Stimulated activated CD8-positive, alpha-beta memory T cell treated with anti-CD3 and anti-CD28 coated beads, Interleukin-15, amount 100 ng/mL, for 48 hours (primary cell): Measurements from ENCODE around the gene VSTM4.

ENCODE experiments used
- DNase-seq, 2 donors: peaks; one replicate each; pipeline ENCODE4 v3.0.0-alpha.2; 2020; ENCODE audit warnings: low read depth in 2 of 2

Gene VSTM4

DNA sequence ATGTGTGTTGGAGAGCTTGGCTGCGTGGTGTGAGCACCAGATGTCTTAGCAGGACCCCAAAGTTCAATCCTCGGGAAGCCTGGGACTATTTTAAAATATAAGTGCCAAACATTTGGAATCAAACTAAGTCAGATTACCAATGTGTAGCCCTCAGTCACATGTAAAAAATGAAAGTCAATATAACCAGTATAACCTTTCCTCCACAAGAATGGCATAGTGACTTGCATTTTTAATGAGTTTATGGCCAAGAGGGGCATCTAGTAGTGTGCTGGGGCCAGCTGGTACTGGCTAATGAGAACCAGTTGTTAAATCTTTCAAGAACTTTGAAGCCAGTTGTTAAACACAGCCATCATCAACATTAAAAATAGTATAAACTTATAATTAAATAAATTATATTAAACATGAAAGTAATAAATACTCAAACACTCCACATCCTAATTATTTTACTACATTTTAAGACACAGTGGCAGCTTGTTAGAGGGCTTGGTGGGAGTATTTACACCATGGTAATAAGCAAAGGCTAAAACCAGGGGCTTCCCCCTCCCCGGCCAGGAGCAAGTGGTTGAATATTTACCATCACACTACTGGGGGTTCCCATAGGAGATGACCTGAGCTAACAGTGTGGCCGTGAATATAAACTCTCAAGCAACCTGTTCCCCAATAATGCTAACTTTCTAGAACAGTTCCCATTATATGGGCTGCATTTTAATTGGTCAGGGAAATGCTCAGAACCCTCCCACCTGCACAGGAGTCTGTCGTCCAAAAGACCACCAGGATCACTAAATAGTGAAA, 26.4 kb upstream of the VSTM4 start:
- DNase-seq, result no peak

DNA sequence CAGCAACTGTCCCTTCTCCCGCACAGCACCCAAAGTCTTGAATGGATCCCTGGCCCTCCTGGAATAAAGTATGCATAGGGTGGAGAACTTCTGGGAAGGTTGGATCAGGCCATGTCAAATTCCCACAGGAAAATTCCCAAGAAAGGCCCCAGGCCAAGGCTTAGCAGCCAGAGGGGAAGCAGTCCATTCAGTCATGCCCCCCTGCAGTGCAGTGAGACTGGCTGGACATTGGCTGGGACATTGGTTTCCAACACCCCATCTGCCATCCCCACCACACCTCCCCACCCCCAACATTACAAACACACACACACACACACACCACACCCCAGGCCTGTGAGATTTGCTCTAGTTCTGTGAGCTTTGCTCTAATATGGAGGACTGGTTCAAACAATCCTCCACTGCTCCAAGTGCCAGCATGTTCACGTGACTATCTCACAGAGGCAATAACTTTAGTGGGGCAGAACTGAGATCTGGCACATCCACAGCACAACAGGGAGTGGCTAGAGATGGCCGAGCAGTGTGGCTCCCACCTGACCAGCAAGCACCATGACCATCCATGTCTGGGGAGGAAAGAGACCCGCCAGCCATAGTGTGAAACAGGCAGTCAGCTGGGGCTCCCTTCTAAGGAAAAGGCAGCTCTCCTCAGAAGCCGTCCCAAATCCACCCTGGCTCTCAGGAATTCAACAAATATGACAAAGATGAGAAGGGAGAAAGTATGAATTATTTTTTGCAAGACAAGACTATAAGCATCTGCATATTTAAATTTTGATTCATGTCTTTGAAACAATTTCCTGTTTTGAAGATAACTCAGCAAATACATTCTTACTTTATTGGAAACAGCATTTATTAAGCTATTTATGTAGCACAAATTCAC, 25.2 kb upstream of the VSTM4 start:
- DNase-seq, result no peak

DNA sequence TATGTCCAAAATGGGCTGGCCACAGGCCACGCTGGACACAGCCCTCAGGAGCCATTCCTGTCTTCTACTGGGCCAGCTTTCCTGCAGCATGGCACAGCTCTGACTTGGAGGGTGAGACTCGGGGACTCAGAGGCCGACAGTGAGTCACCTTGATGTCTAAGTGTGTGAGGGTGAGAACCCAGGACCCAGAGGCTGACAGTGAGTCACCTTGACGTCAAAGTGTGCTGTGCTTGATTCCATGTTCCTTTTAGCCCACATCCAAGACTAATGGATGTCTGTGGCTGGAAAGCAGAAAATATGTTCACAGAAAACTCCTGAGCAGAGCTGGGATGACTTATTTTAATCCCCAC, 24.5 kb upstream of the VSTM4 start:
- no peak for DNase-seq

DNA sequence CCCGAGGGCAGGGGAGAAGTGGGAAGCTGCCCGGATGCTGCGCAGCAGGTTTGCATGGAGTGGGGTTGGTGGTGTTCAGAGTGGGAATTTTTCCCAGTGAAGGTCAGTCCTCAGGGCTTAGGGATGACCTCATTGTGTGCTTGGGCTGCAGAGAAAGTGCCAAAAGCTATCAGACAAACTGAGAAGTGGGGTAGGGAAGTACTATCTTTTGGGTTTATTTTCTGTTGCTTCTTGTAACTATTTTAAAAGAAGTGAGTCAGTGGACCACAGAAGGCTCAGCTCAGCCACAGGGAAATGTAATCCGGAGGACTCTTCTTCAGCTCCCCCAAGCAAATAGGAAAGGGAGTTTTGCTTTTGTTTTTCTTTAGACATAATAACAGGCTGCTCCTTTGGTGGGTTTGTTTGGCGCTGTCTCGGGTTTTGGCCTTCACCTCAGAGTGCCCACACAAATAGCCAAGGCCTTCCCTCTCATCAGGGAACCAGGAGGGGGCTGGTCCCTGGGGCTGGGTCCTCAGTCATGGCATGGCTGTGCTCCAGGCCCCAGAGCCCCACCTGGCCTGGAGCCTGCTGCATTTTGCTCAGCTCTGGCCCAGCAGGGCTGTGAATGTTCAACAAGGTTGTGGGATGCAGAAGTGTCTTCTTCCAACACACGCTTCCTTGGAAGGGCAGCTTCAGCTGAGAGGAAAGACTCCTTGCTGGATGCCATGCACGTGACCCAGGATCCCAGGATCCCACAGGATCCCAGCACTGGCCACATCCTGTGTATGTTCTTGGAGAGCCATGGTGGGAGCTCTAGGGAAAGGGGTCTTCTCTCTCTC, 23.9 kb upstream of the VSTM4 start:
- DNase-seq, result no peak

DNA sequence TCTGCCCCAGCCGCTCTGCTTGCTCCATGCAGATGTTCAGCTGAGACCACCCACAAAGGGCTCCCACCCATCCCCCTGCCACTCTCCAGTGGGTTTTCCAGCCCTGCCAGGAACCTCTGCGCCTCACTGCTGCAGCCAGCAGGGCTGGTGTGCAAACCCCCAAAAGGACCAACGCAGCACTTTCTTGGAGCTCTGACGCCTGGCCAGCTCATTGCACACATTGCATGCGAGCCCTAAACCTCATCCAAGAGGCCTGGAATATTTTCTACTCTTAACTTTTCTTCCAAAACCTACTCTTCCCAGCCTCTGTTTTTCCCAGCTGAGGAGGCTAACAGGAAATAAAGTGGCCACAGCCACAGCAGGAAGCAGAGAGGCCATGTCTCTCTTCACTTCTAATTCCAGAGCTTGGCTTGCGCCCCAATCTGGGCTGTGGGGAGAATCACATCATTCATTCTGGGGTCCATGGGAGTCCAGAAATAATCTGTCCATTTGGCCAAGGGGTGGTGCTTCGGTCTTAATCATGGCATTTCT, 23.1 kb upstream of the VSTM4 start:
- DNase-seq, result no peak

DNA sequence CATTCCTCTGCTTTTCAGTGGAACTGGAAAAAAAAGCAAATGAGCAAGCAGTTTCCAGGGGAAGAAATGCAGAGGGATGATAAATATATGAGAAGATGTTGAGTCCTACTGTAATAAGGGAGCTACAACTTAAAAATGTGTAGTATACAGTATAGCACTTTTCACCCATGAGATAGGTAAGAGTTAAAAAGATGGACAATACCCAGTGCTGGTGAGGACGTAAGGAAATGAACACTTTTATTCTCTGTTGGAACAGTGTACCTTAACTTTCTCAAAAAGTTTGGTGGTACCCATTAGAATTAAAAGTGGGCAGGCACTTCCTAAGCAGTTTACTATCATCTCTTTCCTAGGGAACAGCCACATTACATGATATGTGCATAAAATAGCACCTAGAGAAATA, 21.2 kb upstream of the VSTM4 start:
- DNase-seq, result no peak

DNA sequence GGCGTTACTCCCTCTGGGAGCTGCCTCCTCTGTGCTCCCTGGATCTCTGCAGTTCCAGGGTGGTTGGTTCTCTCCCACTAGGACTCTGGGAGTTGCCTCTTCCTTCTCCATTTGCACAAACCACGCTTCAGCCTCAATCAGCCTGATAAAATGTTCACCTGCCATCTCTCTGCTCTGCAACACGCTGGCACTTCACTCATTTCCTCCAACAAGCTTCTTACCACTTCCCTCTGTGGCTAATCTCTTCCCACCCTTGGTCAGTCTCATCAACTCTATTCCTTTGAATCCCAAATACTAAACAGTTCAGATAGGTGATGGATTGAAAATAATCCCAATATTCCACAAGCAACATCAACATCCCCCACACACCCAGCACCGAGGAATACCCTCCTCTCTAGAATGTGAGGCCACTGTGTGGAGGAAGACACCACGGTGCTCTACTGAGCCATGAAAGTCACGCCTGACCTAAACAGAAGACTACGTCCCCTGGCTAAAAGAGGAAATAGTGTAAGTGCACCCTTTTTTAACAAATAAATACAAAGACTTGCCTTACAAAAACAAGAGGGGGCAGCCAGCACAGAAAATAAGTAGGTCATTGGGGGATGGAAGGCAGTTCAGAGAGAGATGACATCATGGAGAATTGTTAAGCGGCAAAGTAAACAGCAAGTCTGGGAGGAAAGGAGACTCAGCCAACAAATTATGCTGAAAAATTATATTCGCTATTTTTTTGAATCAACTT, 20.4 kb upstream of the VSTM4 start:
- DNase-seq, result no peak

DNA sequence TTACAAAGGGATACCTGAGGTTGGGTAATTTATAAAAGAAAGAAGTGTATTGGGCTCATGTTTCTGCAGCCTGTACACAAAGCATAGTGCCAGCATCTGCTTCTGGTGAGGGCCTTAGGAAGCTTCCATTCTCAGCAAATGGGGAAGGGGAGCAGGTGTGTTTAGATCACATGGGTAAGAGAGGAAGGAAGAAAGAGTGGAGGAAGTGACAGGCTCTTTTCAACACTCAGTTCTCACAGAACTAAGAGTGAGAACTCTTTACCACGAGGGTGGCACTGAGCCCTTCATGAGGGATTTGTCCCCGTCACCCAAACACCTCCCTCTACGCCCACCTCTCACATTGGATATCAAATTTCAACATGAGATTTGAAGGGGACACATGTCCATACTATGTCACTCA, 19.0 kb upstream of the VSTM4 start:
- DNase-seq, result no peak

DNA sequence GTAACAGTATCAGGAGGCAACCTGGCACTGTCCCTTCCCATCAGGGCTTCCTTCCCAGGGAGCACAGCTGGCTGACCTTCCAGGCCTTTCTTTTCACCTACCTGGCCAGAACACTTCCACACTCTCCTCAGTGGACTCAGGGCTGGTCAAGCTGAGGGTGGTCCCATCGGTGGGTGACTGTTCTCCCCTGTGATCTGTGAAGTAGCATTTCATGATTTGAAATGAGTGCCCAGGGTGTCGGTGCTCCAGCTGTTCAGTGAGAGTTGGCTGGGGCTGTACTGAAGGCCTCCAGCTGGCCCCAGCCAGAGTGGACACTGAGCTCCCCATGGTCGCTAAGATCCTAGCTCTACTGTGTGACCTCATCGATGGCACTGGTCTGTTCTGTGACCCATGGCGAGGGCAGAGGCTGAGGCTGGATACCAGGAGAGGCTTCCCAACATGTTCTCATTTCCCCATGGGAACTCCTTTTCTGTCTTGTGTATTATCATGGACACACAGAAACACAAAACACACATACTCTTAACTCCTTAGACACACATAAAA, 18.5 kb upstream of the VSTM4 start, which contains the start of gene FAM170B:
TSS of gene FAM170B (minus strand) at position 316 of the 543 bp plus-strand sequence. CDS start at position 213, 103 bp downstream.
- DNase-seq, result no peak

DNA sequence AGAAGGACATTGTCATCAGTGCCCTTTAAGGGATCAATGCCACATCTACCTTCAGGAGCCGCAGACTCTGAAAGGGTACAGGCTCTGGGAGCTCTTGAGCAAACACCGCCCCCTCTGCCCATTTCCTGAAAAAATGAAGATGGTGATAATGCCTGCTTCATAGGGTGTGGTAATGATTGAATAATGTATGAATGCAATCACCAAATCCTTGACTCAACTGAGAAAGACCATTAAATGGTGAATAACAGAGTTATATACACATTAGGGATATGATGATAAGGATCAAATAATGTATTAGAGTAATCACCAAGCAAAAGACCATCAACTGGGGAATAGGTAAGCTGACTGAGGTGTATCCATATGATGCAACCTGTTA, 17.0 kb upstream of the VSTM4 start:
- DNase-seq, result no peak

DNA sequence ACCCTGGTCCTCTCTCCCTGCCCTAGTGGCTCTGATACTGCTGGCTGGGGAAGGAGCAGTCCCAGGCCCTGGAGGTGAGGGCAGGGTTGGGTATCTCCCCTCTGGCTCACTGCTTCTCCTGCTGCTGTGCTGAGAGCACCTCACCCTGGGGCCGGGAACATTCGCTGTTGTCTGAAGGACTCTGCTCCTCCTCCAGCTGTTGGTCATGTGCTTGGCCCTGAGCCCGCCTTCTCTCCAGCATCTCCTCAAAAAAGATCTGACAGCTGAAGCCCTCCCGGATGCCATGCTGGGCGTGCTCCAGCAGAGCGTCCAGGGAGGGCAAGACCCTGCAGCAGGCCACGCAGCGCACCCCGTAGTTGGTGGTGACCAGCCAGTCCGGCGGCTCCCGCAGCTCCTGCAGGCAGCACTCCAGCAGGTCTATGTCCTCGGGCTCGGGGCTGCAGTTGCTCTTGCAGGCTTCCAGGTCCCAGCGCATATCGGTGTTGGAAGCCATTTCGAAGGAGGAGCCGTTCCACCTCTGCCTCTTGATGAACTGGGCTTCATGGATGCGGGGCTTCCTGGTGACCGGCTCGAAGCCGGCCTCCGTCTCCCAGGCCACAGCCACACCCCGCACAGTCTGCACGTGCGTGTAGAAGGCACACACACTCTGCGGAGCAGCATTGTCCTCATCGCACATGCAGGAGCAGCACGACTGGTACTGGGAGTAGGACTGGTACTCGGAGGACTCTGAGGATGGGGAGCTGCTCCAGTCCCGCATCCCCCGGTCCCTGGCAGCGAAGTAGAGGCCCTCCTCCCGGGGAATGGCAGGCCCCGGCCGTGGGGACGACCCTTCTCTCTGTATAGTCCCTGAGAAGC, 16.4 kb upstream of the VSTM4 start:
- no peak for DNase-seq

DNA sequence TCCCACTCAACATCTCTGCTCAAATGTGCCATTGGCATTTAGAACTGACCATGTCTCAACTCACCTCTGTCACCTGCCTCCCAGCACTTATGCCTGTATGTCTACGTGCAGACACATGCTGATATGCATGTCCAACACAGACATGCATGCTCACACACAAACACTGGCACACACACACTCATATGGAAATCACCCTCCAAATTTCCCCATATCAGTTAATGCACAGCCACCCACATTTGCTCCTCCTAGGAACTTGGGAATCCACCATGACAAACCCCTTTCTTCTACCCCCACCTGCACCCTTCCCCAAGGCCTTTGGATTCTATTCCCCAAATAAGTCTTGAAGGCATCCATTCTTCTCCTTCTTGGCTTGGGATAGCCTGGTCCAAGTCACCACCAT, 14.1 kb upstream of the VSTM4 start:
- DNase-seq, result no peak

DNA sequence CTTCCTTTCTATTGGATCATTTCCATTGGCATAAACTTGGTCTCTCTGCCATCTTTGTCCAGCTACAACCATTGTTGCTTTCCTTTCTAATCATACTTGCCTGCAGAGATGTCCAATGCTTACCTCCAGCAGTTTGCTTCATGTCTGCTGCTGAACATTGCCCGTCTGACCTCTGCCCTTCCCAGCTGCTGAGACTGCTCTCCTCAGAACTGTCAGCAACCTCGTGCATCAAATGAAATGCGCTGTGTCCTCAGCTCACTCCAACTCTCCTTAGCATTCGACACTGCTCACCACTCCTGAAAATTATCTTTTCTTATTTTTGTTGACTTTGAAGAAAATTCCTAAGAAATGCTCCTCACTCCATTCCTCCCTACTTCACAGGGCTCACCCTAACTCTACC, 13.5 kb upstream of the VSTM4 start:
- no peak for DNase-seq

DNA sequence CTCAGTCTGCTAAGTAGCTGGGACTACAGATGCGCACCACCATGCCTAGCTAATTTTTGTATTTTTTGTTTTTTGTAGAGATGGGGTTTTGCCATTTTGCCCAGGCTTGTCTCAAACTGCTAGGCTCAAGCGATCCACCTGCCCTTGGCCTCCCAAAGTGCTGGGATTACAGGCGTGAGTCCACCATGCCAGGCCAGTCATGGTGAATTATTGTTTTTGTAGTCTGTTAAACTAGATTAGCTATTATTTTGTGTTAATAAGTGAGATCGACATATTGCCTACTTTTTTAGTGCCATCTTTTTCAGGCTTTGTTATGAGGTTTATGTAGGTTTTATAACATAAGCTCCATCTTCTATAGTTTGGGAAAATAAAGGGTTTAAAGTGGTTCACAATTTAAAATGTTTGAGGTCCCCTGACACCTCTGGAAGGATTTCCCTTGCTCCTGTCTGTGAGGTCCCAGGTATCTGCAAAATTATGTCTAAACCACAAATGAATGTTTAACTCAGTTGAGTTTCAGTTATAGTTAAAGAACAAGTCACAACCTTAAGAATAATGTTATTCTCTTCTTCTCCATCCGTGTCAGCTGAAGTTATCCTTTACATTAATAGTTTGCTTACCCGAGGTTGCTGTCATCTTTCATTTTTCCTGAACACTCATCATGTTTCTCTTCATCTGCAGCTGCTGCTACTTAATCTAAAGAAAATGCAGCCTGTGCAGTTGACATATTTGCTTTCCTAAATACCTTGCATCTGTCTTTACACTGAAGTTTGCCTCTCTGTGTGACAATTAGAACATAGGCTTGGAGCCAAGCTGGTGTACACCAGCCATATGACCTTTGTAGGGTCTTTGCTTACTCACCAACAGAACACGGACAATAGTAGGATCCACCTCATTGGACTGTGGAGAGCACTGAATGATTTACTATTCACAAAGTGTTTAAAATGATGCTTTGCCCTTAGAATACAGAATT, 8.9 kb upstream of the VSTM4 start:
- no peak for DNase-seq

DNA sequence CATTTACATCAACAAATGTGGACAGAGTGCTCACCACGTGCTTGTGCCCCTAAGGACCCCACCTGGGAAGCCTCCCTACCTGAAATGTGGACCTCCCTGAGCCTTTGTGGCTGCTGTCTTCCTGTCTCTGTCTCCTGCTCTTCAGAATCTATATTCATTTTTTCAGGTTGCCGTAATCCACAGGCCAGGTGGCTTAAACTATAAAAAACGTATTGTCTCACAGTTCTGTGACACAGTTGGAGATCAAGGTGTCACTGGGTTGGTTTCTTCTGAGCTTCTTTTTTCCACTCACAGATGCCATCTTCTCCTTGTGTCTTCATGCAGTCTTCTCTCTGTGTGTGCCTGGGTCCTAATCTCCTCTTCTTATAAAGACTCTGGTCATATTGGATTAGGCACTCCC, 5.6 kb upstream of the VSTM4 start:
- no peak for DNase-seq

DNA sequence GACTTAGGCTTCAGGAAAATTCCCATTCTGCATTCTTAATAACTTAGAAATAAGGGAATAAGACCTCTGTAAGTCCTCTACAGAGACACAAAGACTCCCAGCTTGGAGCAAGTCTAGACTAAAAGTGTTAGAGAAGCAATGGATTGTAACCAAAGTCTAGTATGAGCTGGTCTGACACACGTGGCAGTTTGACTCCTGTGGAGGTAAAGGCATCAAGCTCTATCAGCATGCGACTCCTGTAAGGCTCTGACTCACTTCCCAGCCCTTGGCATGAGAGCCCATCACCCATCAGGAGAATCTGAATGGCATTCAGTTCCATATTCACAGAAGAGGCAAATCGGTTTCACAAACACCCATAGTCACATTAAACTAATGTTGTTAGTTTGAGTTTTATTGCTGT, 4.4 kb upstream of the VSTM4 start:
- DNase-seq, result no peak

DNA sequence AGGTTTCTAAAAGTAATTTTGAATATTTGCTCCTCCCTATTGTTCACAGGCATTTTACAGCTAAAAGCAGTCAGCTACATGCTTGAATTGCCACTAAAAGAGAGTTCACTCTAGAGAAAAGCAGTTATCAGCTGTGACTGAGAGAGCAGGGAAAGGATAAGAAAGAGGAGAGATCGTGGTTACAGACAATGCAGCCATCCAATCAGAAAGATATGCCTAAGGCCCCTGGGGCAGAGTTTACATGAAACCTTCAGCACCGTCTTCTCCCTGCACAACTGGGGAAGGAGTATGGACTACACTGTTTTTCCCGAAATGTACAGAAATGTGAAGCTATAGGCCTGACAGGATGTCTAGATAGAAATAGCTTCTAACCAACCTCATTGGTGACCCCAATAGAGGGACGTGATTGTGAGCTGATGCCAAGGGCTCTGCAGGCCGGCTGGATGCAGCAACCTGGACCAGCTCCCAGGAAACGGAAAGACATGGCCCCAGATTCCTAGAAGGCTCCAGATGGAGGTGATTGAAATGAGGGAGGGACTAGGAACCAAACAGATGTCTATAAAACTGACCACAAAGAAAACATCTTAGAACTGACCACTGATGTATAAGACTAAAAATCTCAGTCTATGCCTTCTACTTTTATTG, 3.2 kb upstream of the VSTM4 start:
- DNase-seq, result no peak

DNA sequence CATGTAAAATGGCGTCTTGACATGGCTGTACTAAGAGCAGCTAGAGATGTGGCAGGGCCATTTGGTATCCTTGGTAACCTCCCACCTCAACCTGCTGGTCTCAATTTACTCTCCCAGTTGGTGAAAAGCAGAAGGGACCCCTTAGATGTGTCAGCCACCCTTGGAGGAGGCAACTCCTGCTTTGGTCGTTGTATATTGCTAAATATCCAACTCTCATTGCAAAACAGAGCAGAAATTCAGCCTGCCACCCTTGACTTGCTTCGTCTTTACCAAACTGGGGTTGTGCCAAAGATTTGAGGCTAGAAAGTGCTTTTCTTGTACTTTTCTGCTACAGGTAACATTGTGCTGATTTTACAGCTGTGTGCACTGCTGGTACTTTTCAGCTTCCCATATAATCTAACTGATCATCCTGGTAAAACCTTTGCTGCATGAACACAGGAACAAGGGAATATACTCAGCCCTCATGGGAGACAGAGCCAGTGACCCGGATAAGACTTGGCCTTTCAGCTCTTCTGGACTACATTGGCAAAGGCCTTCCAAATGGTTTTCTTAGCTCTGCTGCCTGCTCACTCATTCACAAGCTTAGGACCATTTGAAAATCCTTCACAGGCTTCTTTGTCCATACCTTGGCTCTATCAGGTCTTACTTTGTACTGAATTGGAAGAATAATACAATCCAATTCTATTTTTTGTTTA, 2.2 kb upstream of the VSTM4 start:
- DNase-seq, result no peak
